ENCODE measurements around the gene ATXN7L1.
A peak's percentile ranks its signal among the peaks of the same experiment; 100 is the strongest.
"Not testable (repeated sequence)": the region's sequence is repeated elsewhere in the genome, so short reads cannot be mapped to it uniquely, and the experiment has no call there.

Gene ATXN7L1

GRCh38 chr7:105854498-105854897 lies 21.9 kb downstream of the ATXN7L1 start:
- no peak for DNase-seq

- DNase-seq, result no peak
Observed at GRCh38 chr7:105853931-105854419, 22.4 kb downstream of the ATXN7L1 start.

GRCh38 chr7:105851064-105851463 lies 25.3 kb downstream of the ATXN7L1 start:
- DNase-seq, result no peak

GRCh38 chr7:105849122-105849855 lies 27.1 kb downstream of the ATXN7L1 start:
- peak; percentile 67 for DNase-seq

GRCh38 chr7:105846404-105846803 lies 30.0 kb downstream of the ATXN7L1 start:
- no peak for DNase-seq

GRCh38 chr7:105844681-105845080 lies 31.7 kb downstream of the ATXN7L1 start:
- DNase-seq, result not testable (repeated sequence)

GRCh38 chr7:105841866-105842265 lies 34.5 kb downstream of the ATXN7L1 start:
- DNase-seq, result no peak

GRCh38 chr7:105840981-105841749 lies 35.2 kb downstream of the ATXN7L1 start:
- no peak for DNase-seq

GRCh38 chr7:105839266-105839665 lies 37.1 kb downstream of the ATXN7L1 start:
- no peak for DNase-seq

GRCh38 chr7:105838627-105839231 lies 37.7 kb downstream of the ATXN7L1 start:
- DNase-seq, result no peak

GRCh38 chr7:105837765-105838626 lies 38.4 kb downstream of the ATXN7L1 start:
- DNase-seq, result no peak

- DNase-seq, result no peak
Observed at GRCh38 chr7:105835441-105835840, 41.0 kb downstream of the ATXN7L1 start.

- no peak for DNase-seq
Observed at GRCh38 chr7:105831824-105832535, 44.4 kb downstream of the ATXN7L1 start.

GRCh38 chr7:105831302-105831620 lies 45.1 kb downstream of the ATXN7L1 start:
- DNase-seq, result no peak

- no peak for DNase-seq
Observed at GRCh38 chr7:105830405-105831301, 45.7 kb downstream of the ATXN7L1 start.

- no peak for DNase-seq
Observed at GRCh38 chr7:105829681-105830322, 46.6 kb downstream of the ATXN7L1 start.

GRCh38 chr7:105828141-105828540 lies 48.3 kb downstream of the ATXN7L1 start:
- no peak for DNase-seq

- DNase-seq, result no peak
Observed at GRCh38 chr7:105827151-105827875, 49.1 kb downstream of the ATXN7L1 start.

- DNase-seq, result no peak
Observed at GRCh38 chr7:105826143-105826542, 50.3 kb downstream of the ATXN7L1 start.

- no peak for DNase-seq
Observed at GRCh38 chr7:105825371-105825770, 51.0 kb downstream of the ATXN7L1 start.

Measured in activated T-cell treated with anti-CD3 and anti-CD28 coated beads, Interleukin-2, amount 50 U/mL, for 1 hour (primary cell).